GM12878 (cell line): Measurements from ENCODE around the gene TSHR. TPM values are rescaled to one million over a fixed set of nuclear protein-coding genes. Genes with fewer than 3 reads are reported as not detected.

Experiments used
- BACH1 ChIP-seq: fragments of 450-650 bp; IDR thresholded peaks from 2 replicates; pipeline ENCODE4 v1.6.1; 2017; ENCODE audit warnings: mild to moderate bottlenecking, borderline replicate concordance
- BHLHE40 ChIP-seq, 2 experiments: fragments of 450-650 bp in 1 of 2; IDR thresholded peaks; 2 replicates each; pipeline ENCODE4 v1.6.1; 2011 to 2017; ENCODE audit warnings: low read depth in 2 of 2, borderline replicate concordance in 1 of 2, improper control_type of control experiment in 1 of 2, low read length in 1 of 2, mild to moderate bottlenecking in 1 of 2
- CBFB ChIP-seq: IDR thresholded peaks from 2 replicates; pipeline ENCODE4 v1.6.1; 2016; ENCODE audit warnings: antibody characterized with exemption, low read depth
- HDAC6 ChIP-seq: fragments of 200-600 bp; sonication (generic); IDR thresholded peaks from one replicate; pipeline ENCODE4 v1.8.0; 2017; ENCODE audit warnings: antibody characterized with exemption; ENCODE audit not compliant: unreplicated experiment
- HDGF ChIP-seq: fragments of 450-650 bp; IDR thresholded peaks from 2 replicates; pipeline ENCODE4 v1.6.1; 2016; ENCODE audit warnings: antibody characterized with exemption
- IRF4 ChIP-seq: IDR thresholded peaks from 2 replicates; pipeline ENCODE4 v1.6.1; 2011; ENCODE audit warnings: low read depth, low read length
- MEF2A ChIP-seq: IDR thresholded peaks from 2 replicates; pipeline ENCODE4 v1.6.1; 2011; ENCODE audit warnings: low read depth, mild to moderate bottlenecking, low read length, moderate library complexity; ENCODE audit not compliant: insufficient read depth
- MXI1 ChIP-seq: fragments of 150-350 bp; IDR thresholded peaks from 2 replicates; pipeline ENCODE4 v1.6.1; 2011; ENCODE audit warnings: low read depth, mild to moderate bottlenecking, inconsistent platforms, low read length, improper control_type of control experiment
- MYB ChIP-seq: fragments of 150-350 bp; IDR thresholded peaks from 2 replicates; pipeline ENCODE4 v1.6.1; 2014; ENCODE audit warnings: mild to moderate bottlenecking, low read depth, low read length, borderline replicate concordance
- POLR2AphosphoS2 ChIP-seq: IDR thresholded peaks from 2 replicates; pipeline ENCODE4 v1.6.1; 2011; ENCODE audit warnings: low read depth, mild to moderate bottlenecking, low read length, improper control_type of control experiment, moderate library complexity
- SIN3A ChIP-seq: IDR thresholded peaks from 2 replicates; pipeline ENCODE4 v1.6.1; 2012; ENCODE audit warnings: low read depth, low read length, improper control_type of control experiment
- SMC3 ChIP-seq: IDR thresholded peaks from 2 replicates; pipeline ENCODE4 v1.6.1; 2011; ENCODE audit warnings: low read length, improper control_type of control experiment, borderline replicate concordance
- SPI1 ChIP-seq: IDR thresholded peaks from 2 replicates; pipeline ENCODE4 v1.6.1; 2011; ENCODE audit warnings: low read depth, mild to moderate bottlenecking, low read length, moderate library complexity, borderline replicate concordance; ENCODE audit not compliant: insufficient read depth
- SREBF1 ChIP-seq: IDR thresholded peaks from 2 replicates; pipeline ENCODE4 v1.6.1; 2012; ENCODE audit warnings: mild to moderate bottlenecking, low read length
- SRF ChIP-seq, 2 experiments: IDR thresholded peaks; 2 replicates each; pipeline ENCODE4 v1.6.1; 2011; ENCODE audit warnings: low read depth in 2 of 2, low read length in 2 of 2, mild to moderate bottlenecking in 1 of 2, moderate library complexity in 1 of 2
- STAT1 ChIP-seq: fragments of 450-650 bp; conservative IDR thresholded peaks from 2 replicates; pipeline ENCODE4 v1.6.1; 2014; ENCODE audit warnings: antibody characterized with exemption, mild to moderate bottlenecking
- STAT3 ChIP-seq: IDR thresholded peaks from 2 replicates; pipeline ENCODE4 v1.6.1; 2011; ENCODE audit warnings: low read depth, low read length, improper control_type of control experiment
- TARDBP ChIP-seq: IDR thresholded peaks from 2 replicates; pipeline ENCODE4 v1.6.1; 2016; ENCODE audit warnings: borderline replicate concordance
- TCF3 ChIP-seq: IDR thresholded peaks from 2 replicates; pipeline ENCODE4 v1.6.1; 2012; ENCODE audit warnings: low read depth, mild to moderate bottlenecking, low read length, borderline replicate concordance; ENCODE audit not compliant: insufficient read depth
- YY1 ChIP-seq: IDR thresholded peaks from 2 replicates; pipeline ENCODE4 v1.6.1; 2011; ENCODE audit warnings: low read depth, mild to moderate bottlenecking, low read length
- ZNF207 ChIP-seq: fragments of 450-650 bp; IDR thresholded peaks from 2 replicates; pipeline ENCODE4 v1.6.1; 2014; ENCODE audit warnings: antibody characterized with exemption, mild to moderate bottlenecking, borderline replicate concordance
- ZNF622 ChIP-seq: fragments of 450-650 bp; IDR thresholded peaks from 2 replicates; pipeline ENCODE4 v1.6.1; 2017; ENCODE audit warnings: mild to moderate bottlenecking, inconsistent platforms
- ZNF687 ChIP-seq: fragments of 450-650 bp; IDR thresholded peaks from 2 replicates; pipeline ENCODE4 v1.6.1; 2017; ENCODE audit warnings: mild to moderate bottlenecking, moderate library complexity
- polyA plus RNA-seq, 11 experiments: library from polyadenylated mRNA; depleted of rRNA in 4 of 11; unstranded in 6 of 11; stranded (reverse) in 5 of 11; fragments of >200 nt; fragmentation: Nextera tagmentation in 4 of 11; fragmentation: Illumina TruSeq in 1 of 11; extraction: Ambion mirVana in 4 of 11; extraction: Trizol in 1 of 11; gene quantifications; 1 replicate in 1 of 11; 2 replicates in 10 of 11; pipeline versions ENCODE4 v1.2.1 to v1.2.3, GENCODE V29; 2011 to 2016; ENCODE audit warnings: inconsistent platforms in 2 of 11, missing spikeins in 2 of 11, low read depth in 1 of 11
- total RNA-seq, 4 experiments: library from RNA; depleted of rRNA in 3 of 4; stranded (reverse); fragments of >200 nt in 3 of 4; fragmentation: Illumina TruSeq in 1 of 4; extraction: Trizol in 1 of 4; gene quantifications; 2 replicates each; pipeline versions ENCODE4 v1.2.1 to v1.2.3, GENCODE V29; 2013 to 2021
- TF ChIP-seq, protein P1 (sequence below): fragments of 450-650 bp; IDR thresholded peaks from 2 replicates; pipeline ENCODE4 v1.6.1; 2017; ENCODE audit warnings: mild to moderate bottlenecking, low read depth, inconsistent platforms; ENCODE audit not compliant: poor library complexity, severe bottlenecking

The TSHR gene
- total and polyA plus RNA-seq, 10 of the 15 experiments (the other 5 are each of a cell fraction or from before 2014, with no cell fraction given): 0.06 to 0.31 TPM; not detected in 8

- no peak for TF ChIP-seq ZNF687
- TF ChIP-seq STAT1: peak; percentile 59; the same call in 1 of the 2 replicates
- TF ChIP-seq ZNF207: 0 out of 2 replicates have a peak, but pooled peaks have one; percentile 43
- 0 out of 4 replicates have a peak, but pooled peaks of 1 of the 2 experiments have one; percentile 30 for TF ChIP-seq BHLHE40 (IDR thresholded peaks at IDR 0.05; ENCODE audit: borderline replicate concordance in 1 of 2, low read depth in 2 of 2, low read length in 1 of 2)
- peak; percentile 66 for TF ChIP-seq SREBF1
- TF ChIP-seq YY1: peak; percentile 78; the same call in 1 of the 2 replicates
- 0 out of 4 replicates have a peak, but pooled peaks of 1 of the 2 experiments have one; percentile 42 for TF ChIP-seq SRF (IDR thresholded peaks at IDR 0.05; ENCODE audit: low read depth in 2 of 2, low read length in 2 of 2)
- TF ChIP-seq BACH1: peak; percentile 24; the same call in 1 of the 2 replicates
- TF ChIP-seq ZNF622: no peak
- TF ChIP-seq, protein P1, sequence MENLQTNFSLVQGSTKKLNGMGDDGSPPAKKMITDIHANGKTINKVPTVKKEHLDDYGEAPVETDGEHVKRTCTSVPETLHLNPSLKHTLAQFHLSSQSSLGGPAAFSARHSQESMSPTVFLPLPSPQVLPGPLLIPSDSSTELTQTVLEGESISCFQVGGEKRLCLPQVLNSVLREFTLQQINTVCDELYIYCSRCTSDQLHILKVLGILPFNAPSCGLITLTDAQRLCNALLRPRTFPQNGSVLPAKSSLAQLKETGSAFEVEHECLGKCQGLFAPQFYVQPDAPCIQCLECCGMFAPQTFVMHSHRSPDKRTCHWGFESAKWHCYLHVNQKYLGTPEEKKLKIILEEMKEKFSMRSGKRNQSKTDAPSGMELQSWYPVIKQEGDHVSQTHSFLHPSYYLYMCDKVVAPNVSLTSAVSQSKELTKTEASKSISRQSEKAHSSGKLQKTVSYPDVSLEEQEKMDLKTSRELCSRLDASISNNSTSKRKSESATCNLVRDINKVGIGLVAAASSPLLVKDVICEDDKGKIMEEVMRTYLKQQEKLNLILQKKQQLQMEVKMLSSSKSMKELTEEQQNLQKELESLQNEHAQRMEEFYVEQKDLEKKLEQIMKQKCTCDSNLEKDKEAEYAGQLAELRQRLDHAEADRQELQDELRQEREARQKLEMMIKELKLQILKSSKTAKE: no peak
- peak; percentile 42; the same call in 1 of the 2 replicates for TF ChIP-seq SPI1
- peak; percentile 76; the same call in 1 of the 2 replicates for TF ChIP-seq MXI1
- no peak for TF ChIP-seq TCF3
- TF ChIP-seq SIN3A: peak; percentile 98
- no peak for TF ChIP-seq MEF2A
- peak; percentile 52; the same call in 1 of the 2 replicates for TF ChIP-seq CBFB
- TF ChIP-seq SMC3: no peak
- TF ChIP-seq IRF4: 0 out of 2 replicates have a peak, but pooled peaks have one; percentile 5
- no peak for TF ChIP-seq HDAC6
- no peak for TF ChIP-seq STAT3
- no peak for TF ChIP-seq MYB
- TF ChIP-seq POLR2AphosphoS2: no peak
- TF ChIP-seq TARDBP: peak; percentile 86; the same call in 1 of the 2 replicates
- TF ChIP-seq HDGF: no peak
Measured at GRCh38 chr14:80941241-80942185, 13.9 kb upstream of the TSHR start, which contains the start of gene CEP128 (continued).
